Glutamatergic neuron (in vitro differentiated cells): ENCODE measurements around the gene TRA2B. TPM values are rescaled to one million over a fixed set of nuclear protein-coding genes. Genes with fewer than 3 reads are reported as not detected.

Experiments
- DNase-seq: peaks from one replicate; pipeline ENCODE4 v3.0.0; 2022
- H3K27ac Mint-ChIP-seq: one replicate; pipeline ENCODE4 v1.8.0; 2020; ENCODE audit warnings: mild to moderate bottlenecking, mixed read lengths, inconsistent platforms; ENCODE audit not compliant: unreplicated experiment
- H3K27me3 Mint-ChIP-seq: one replicate; pipeline ENCODE4 v1.8.0; 2020; ENCODE audit warnings: mild to moderate bottlenecking, moderate library complexity, mixed read lengths, inconsistent platforms; ENCODE audit not compliant: unreplicated experiment
- H3K36me3 Mint-ChIP-seq: one replicate; pipeline ENCODE4 v1.8.0; 2020; ENCODE audit warnings: mild to moderate bottlenecking, mixed read lengths, inconsistent platforms; ENCODE audit not compliant: unreplicated experiment
- H3K4me1 Mint-ChIP-seq: one replicate; pipeline ENCODE4 v1.8.0; 2020; ENCODE audit warnings: mild to moderate bottlenecking, low read depth, mixed read lengths, inconsistent platforms; ENCODE audit not compliant: unreplicated experiment
- H3K4me3 Mint-ChIP-seq: one replicate; pipeline ENCODE4 v1.8.0; 2020; ENCODE audit warnings: mild to moderate bottlenecking, mixed read lengths, inconsistent platforms; ENCODE audit not compliant: unreplicated experiment
- H3K9me3 Mint-ChIP-seq: one replicate; pipeline ENCODE4 v1.8.0; 2020; ENCODE audit warnings: mild to moderate bottlenecking, moderate library complexity, mixed read lengths, inconsistent platforms; ENCODE audit not compliant: unreplicated experiment
- CTCF ChIP-seq: fragments of 200-600 bp; sonication (generic); IDR thresholded peaks from one replicate; pipeline ENCODE4 v1.5.0; 2021; ENCODE audit not compliant: partially characterized antibody, unreplicated experiment
- total RNA-seq: library from RNA; stranded (reverse); fragmentation: NEBNext Ultra II Directional; extraction: Animal tissue kit (Norgen Biotek cat#: 25700); gene quantifications from one replicate; pipeline ENCODE4 v1.2.1, GENCODE V29; 2021; ENCODE audit not compliant: unreplicated experiment

The TRA2B gene
- total RNA-seq, 1 donor from 2014 or later, result 160 TPM

GRCh38 chr3:185982632-185983031 is 44.8 kb upstream of the TRA2B start:
- no peak for TF ChIP-seq CTCF
- Mint-ChIP-seq H3K4me3 (no peak overlapping the region), H3K27ac (no peak overlapping the region), H3K9me3 (no peaks in the 10 kb centered on the region), H3K27me3 (peaks cover 2% of the 10 kb centered on the region), H3K4me1 (peaks cover 2% of the 10 kb centered on the region), H3K36me3 (no peaks in the 10 kb centered on the region)
- DNase-seq, result no peak

GRCh38 chr3:185981621-185982020 is 43.8 kb upstream of the TRA2B start:
- DNase-seq, result no peak
- H3K4me1 Mint-ChIP-seq, result peaks cover 2% of the 10 kb centered on the region
- H3K9me3 Mint-ChIP-seq, result no peaks in the 10 kb centered on the region
- no peaks in the 10 kb centered on the region for H3K36me3 Mint-ChIP-seq
- no peak for TF ChIP-seq CTCF
- no peak overlapping the region for H3K4me3 Mint-ChIP-seq
- H3K27me3 Mint-ChIP-seq, result peaks cover 2% of the 10 kb centered on the region
- H3K27ac Mint-ChIP-seq, result no peak overlapping the region

GRCh38 chr3:185979721-185980121 is 41.9 kb upstream of the TRA2B start:
- Mint-ChIP-seq H3K4me3 (no peak overlapping the region), H3K36me3 (no peaks in the 10 kb centered on the region), H3K27ac (no peak overlapping the region), H3K9me3 (no peaks in the 10 kb centered on the region), H3K4me1 (peaks cover 2% of the 10 kb centered on the region), H3K27me3 (peaks cover 2% of the 10 kb centered on the region)
- no peak for TF ChIP-seq CTCF
- no peak for DNase-seq

GRCh38 chr3:185978516-185978915 is 40.7 kb upstream of the TRA2B start:
- H3K9me3 Mint-ChIP-seq, result no peaks in the 10 kb centered on the region
- H3K27me3 Mint-ChIP-seq, result no peaks in the 10 kb centered on the region
- H3K27ac Mint-ChIP-seq, result no peak overlapping the region
- no peaks in the 10 kb centered on the region for H3K36me3 Mint-ChIP-seq
- H3K4me3 Mint-ChIP-seq, result no peak overlapping the region
- TF ChIP-seq CTCF, result no peak
- no peaks in the 10 kb centered on the region for H3K4me1 Mint-ChIP-seq
- no peak for DNase-seq

- Mint-ChIP-seq H3K27me3 (no peaks in the 10 kb centered on the region), H3K4me1 (no peaks in the 10 kb centered on the region), H3K9me3 (no peaks in the 10 kb centered on the region), H3K27ac (no peak overlapping the region), H3K4me3 (no peak overlapping the region), H3K36me3 (no peaks in the 10 kb centered on the region)
- TF ChIP-seq CTCF, result no peak
- no peak for DNase-seq
These were observed 39.8 kb upstream of the TRA2B start for GRCh38 chr3:185977679-185978040.
